VCaP (cell line): ENCODE data around the gene ARL4C.
A peak's percentile ranks its signal among the peaks of the same experiment; 100 is the strongest.

Source experiments
- H3K27ac ChIP-seq: fragments of 450-650 bp; 2 replicates; pipeline ENCODE4 v1.5.1; 2017
- CTCF ChIP-seq: fragments of 450-650 bp; conservative IDR thresholded peaks from 2 replicates; pipeline ENCODE4 v1.5.1; 2017; ENCODE audit warnings: mild to moderate bottlenecking, moderate library complexity

ARL4C gene

DNA sequence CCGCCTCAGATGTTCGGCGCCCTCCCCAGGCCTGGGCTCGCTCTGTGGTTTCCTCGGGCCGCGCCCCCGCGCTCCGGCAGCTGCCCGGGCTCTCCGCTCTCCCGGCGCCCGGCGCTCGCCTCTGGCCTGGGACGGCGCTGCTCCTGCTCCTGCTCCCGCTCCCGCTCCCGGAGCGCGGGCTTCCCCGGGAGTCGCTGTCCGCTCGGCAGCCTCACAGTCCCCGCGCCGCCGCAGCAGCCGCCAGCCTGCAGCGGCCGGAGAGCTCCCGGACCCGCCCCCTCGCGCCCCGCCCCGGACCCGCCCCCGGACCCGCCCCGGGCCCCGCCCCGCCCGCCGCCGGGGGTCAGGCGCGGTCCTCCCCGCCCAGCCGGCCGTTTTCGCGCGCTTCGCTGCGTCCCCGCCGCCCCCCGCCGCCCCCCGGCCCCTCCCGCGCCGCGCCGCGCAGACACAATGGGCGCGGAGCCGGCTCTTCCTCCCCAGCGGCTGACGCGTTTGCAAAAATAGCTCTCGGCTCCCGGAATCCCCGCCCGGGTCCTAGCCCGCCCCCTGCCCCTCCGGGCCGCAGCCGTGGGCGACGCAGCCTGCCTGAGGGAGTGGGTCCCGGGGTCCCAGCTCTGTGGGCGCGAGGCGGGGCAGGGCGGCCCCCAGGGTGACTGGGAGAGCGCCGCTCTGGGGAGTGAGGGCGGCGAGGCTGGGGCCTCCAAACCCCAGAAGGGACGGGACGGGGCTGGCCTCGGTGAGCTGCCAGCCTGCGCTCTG lies at the start of gene ARL4C:
ARL4C (minus strand) TSS at position 247 of the 759 bp plus-strand sequence. CDS start 495 bp downstream, outside the sequence.
- peak within 1 kb of the TSS; percentile 71 for H3K27ac ChIP-seq

DNA sequence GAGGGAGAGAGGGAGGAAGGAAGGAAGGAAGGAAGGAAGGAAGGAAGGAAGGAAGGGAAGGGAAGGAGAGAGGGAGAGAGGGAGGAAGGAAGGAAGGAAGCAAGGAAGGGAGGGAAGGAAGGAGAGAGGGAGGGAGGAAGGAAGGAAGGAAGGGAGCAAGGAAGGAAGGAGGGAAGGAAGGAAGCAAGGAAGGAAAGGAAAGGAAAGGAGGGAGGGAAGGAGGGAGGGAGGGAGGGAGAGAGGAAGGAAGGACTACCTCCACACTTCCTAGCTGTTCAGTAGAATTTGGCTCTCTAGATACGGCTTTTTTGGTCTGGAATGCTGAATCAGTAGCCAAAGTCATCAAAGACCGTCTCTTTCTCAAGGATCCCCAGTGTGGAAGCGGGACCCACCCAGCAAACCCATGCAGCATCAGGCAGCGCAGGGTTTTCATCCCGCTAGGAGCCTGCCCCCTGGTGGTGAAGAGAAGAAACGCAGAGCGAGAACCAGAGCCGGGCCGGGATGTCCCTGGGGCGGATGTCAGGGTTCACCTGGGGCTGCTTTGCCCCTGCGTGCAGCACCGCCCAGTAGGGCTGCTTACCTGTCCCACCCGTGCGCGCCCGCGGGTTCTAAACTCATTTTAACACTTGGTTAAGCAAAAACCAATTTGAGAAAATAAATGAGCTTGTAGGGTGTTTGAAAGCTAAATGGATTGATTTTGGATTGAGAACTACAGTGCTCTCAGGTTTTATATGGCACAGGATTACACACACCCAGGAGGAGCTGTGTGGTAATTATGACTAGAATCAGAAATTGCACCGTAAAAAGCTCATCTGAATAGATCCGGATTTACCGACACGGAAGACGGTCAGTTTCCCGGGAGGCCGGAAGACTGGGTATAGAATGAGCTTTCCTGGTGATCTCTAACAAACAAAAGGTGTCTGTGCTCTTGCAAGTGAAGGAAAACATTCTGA lies 48.1 kb upstream of the ARL4C start:
- TF ChIP-seq CTCF: peak; percentile 76
- no peak overlapping the region for H3K27ac ChIP-seq

More for the DNA sequence above, at the start of gene ARL4C:
- no peak; the same call in 1 of the 2 replicates for TF ChIP-seq CTCF

GRCh38 chr2:234542742-234543141 lies 45.9 kb upstream of the ARL4C start:
- H3K27ac ChIP-seq: no peak overlapping the region
- no peak for TF ChIP-seq CTCF

DNA sequence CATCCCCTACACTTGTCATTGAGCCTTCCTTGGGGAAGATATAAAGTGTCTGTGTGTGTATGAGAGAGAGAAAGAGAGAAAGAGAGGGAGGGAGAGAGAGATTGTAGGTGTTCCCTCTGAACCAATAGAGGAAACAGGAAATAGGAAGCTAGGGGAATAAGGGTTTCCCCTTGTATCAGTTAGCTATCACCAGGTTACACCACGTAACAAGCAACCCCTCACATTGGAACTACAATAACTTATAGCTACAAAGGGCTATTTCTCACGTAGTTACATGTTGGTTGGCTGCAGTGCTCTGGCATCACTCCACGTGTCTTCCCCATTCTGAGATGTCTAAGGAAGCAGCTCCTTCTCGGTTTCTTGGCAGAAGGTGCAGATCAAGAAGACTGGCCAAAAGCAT lies 41.0 kb upstream of the ARL4C start:
- TF ChIP-seq CTCF: no peak
- no peak overlapping the region for H3K27ac ChIP-seq

DNA sequence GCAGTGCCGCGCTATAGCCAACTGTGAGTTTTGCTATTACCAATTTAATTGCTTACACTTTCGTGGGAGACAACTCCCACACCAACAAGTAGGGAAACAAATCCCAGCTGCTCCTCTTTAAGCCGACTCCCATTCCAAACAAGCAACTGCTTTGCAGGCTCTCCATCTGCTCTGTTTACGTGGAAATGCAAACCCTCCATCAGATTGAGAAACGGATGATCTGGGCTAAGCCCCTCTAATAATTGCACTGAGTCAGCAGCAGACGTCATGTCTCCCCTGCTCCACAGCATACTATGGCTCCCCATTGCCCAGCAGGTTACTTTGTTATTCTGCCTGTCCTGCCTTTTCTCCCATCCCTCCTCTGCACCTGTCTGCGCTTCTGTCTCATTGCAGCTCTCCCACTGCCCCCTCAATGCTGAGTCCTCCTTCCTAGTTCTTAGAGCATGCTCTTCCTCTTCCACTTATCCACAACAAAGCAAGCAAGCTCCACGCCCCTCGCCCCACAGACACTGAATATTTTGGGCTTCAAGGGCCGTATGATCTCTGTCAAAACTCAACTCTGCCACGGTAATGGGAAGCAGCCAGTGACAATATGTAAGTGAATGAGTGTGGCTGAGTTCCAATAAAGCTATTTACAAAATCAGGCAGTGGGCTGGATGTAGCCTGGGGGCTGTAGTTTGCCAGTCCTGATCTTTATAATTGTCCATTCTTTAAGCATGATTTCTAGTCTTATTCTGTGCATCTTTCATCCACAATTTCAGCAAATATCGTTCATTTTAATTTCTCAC lies 39.5 kb upstream of the ARL4C start:
- TF ChIP-seq CTCF: no peak
- H3K27ac ChIP-seq: no peak overlapping the region

- no peak for TF ChIP-seq CTCF
These were observed 38.6 kb upstream of the ARL4C start for GRCh38 chr2:234535464-234535863.

More at GRCh38 chr2:234535464-234535863, 38.6 kb upstream of the ARL4C start:
- H3K27ac ChIP-seq: no peak overlapping the region
